H1 (cell line): Measurements from ENCODE around the gene PROM2. TPM values are rescaled to one million over a fixed set of nuclear protein-coding genes. Genes with fewer than 3 reads are reported as not detected.

Experiments
- CTCF ChIA-PET: fragments of 300-600 bp; sonication (Branson Sonifier 250); formaldehyde crosslinking; loops from one replicate; lab custom pipeline; 2021; ENCODE audit not compliant: partially characterized antibody; lab: Charles Lee
- POLR2A ChIA-PET: fragments of 300-600 bp; sonication (Branson Sonifier 250); formaldehyde crosslinking; loops from one replicate; lab custom pipeline; 2021; ENCODE audit warnings: inconsistent platforms; ENCODE audit not compliant: partially characterized antibody; lab: Charles Lee
- DNase-seq, 2 experiments: peaks; one replicate each; pipeline versions ENCODE4 v3.0.0 to v3.0.0-alpha.2; 2010 to 2022; ENCODE audit warnings: low spot score in 2 of 2, low read depth in 1 of 2, mixed read lengths in 1 of 2
- FAIRE-seq: peaks from 2 replicates; lab custom pipeline; 2011; peaks lifted over from hg19 to GRCh38; lab: Jason Lieb, UNC
- H2AFZ ChIP-seq: 2 replicates; pipeline ENCODE4 v1.8.1; 2012; ENCODE audit warnings: low read length, inconsistent platforms
- H2AK5ac ChIP-seq: 2 replicates; pipeline ENCODE4 v1.6.1; 2013; ENCODE audit warnings: low read depth, low read length
- H2BK120ac ChIP-seq: replicated peaks from 2 replicates; pipeline ENCODE3; 2013; ENCODE audit warnings: low read depth, low read length, inconsistent platforms
- H2BK12ac ChIP-seq: 2 replicates; pipeline ENCODE4 v1.6.1; 2013; ENCODE audit warnings: low read depth, low read length
- H2BK15ac ChIP-seq: 2 replicates; pipeline ENCODE4 v1.6.1; 2013; ENCODE audit warnings: low read length
- H2BK20ac ChIP-seq: 2 replicates; pipeline ENCODE4 v1.6.1; 2013; ENCODE audit warnings: low read length
- H2BK5ac ChIP-seq: 2 replicates; pipeline ENCODE4 v1.6.1; 2013; ENCODE audit warnings: low read depth, low read length
- H3K14ac ChIP-seq: 2 replicates; pipeline ENCODE4 v1.6.1; 2013; ENCODE audit warnings: inconsistent platforms; ENCODE audit not compliant: insufficient read length
- H3K18ac ChIP-seq: 2 replicates; pipeline ENCODE4 v1.6.1; 2013; ENCODE audit warnings: low read length; ENCODE audit errors: extremely low read depth
- H3K23ac ChIP-seq: 2 replicates; pipeline ENCODE4 v1.6.1; 2013; ENCODE audit warnings: inconsistent platforms; ENCODE audit not compliant: insufficient read length
- H3K23me2 ChIP-seq: 2 replicates; pipeline ENCODE4 v1.6.1; 2013; ENCODE audit warnings: low read depth, low read length
- H3K27ac ChIP-seq: 2 replicates; pipeline ENCODE4 v1.6.1; 2011; ENCODE audit warnings: low read depth, low read length, inconsistent platforms
- H3K27me3 ChIP-seq, 4 experiments: replicated peaks in 1 of 4; 1 replicate in 1 of 4; 2 replicates in 3 of 4; pipeline versions ENCODE4 v1.6.1 to v1.8.1; 2011 to 2013; ENCODE audit warnings: low read length in 3 of 4, mild to moderate bottlenecking in 3 of 4, inconsistent platforms in 2 of 4, mixed read lengths in 2 of 4, moderate library complexity in 1 of 4; ENCODE audit not compliant: control insufficient read depth in 3 of 4, insufficient read depth in 3 of 4; ENCODE audit errors: extremely low read depth in 1 of 4
- H3K36me3 ChIP-seq, 4 experiments: 2 replicates each; pipeline versions ENCODE4 v1.6.1 to v1.8.1; 2011 to 2013; ENCODE audit warnings: mild to moderate bottlenecking in 4 of 4, low read length in 3 of 4, moderate library complexity in 2 of 4, control low read depth in 1 of 4, inconsistent platforms in 1 of 4; ENCODE audit not compliant: insufficient read depth in 4 of 4, control insufficient read depth in 2 of 4
- H3K4ac ChIP-seq: replicated peaks from 2 replicates; pipeline ENCODE3; 2013; ENCODE audit warnings: low read length, low read depth, mixed read lengths, inconsistent platforms; ENCODE audit not compliant: insufficient read length
- H3K4me1 ChIP-seq, 4 experiments: replicated peaks in 1 of 4; 1 replicate in 1 of 4; 2 replicates in 3 of 4; pipeline versions ENCODE4 v1.6.1 to v1.8.1; 2011 to 2013; ENCODE audit warnings: low read length in 3 of 4, inconsistent platforms in 2 of 4, mixed read lengths in 1 of 4; ENCODE audit not compliant: insufficient read depth in 4 of 4, control insufficient read depth in 3 of 4
- H3K4me2 ChIP-seq, 2 experiments: 2 replicates each; pipeline versions ENCODE4 v1.6.1 to v1.8.1; 2011 to 2013; ENCODE audit warnings: low read depth in 2 of 2, low read length in 2 of 2, control low read depth in 1 of 2, inconsistent platforms in 1 of 2, mild to moderate bottlenecking in 1 of 2; ENCODE audit not compliant: insufficient read depth in 1 of 2
- H3K4me3 ChIP-seq, 4 experiments: fragments of 200-600, 300-600 bp in 1 of 4; sonication (generic), shearing (Covaris generic), sonication (Bioruptor Twin) in 1 of 4; 2 replicates each; pipeline versions ENCODE4 v1.5.1 to v1.8.1; 2011 to 2016; ENCODE audit warnings: low read length in 4 of 4, low read depth in 3 of 4, control low read depth in 2 of 4, inconsistent platforms in 2 of 4, mild to moderate bottlenecking in 2 of 4, mixed read lengths in 1 of 4, moderate library complexity in 1 of 4; ENCODE audit not compliant: insufficient read depth in 2 of 4; ENCODE audit errors: extremely low read depth in 1 of 4
- H3K56ac ChIP-seq: replicated peaks from 2 replicates; pipeline ENCODE3; 2013; ENCODE audit warnings: low read depth, mild to moderate bottlenecking, mixed read lengths, low read length, inconsistent platforms; ENCODE audit not compliant: insufficient read length
- H3K79me1 ChIP-seq: 2 replicates; pipeline ENCODE4 v1.6.1; 2013; ENCODE audit warnings: low read depth, low read length, control low read depth
- H3K79me2 ChIP-seq, 2 experiments: 2 replicates each; pipeline versions ENCODE4 v1.6.1 to v1.8.1; 2012 to 2013; ENCODE audit warnings: low read length in 2 of 2, mild to moderate bottlenecking in 2 of 2, inconsistent platforms in 1 of 2; ENCODE audit not compliant: insufficient read depth in 2 of 2, control insufficient read depth in 1 of 2
- H3K9ac ChIP-seq, 4 experiments: replicated peaks in 1 of 4; 1 replicate in 1 of 4; 2 replicates in 3 of 4; pipeline versions ENCODE4 v1.6.1 to v1.8.1; 2011 to 2013; ENCODE audit warnings: low read depth in 3 of 4, low read length in 3 of 4, control low read depth in 2 of 4, mild to moderate bottlenecking in 2 of 4, moderate library complexity in 2 of 4, inconsistent platforms in 1 of 4; ENCODE audit errors: extremely low read depth in 1 of 4
- H3K9me3 ChIP-seq, 2 experiments: 2 replicates each; pipeline versions ENCODE4 v1.6.1 to v1.8.1; 2012 to 2013; ENCODE audit warnings: mild to moderate bottlenecking in 2 of 2, moderate library complexity in 2 of 2, control low read depth in 1 of 2, inconsistent platforms in 1 of 2, low read depth in 1 of 2, low read length in 1 of 2, mixed read lengths in 1 of 2; ENCODE audit not compliant: insufficient read depth in 2 of 2
- H4K20me1 ChIP-seq, 2 experiments: replicated peaks in 1 of 2; 2 replicates each; pipeline versions ENCODE3 to v1.8.1; 2011 to 2013; ENCODE audit warnings: inconsistent platforms in 2 of 2, low read length in 2 of 2, mild to moderate bottlenecking in 1 of 2; ENCODE audit not compliant: insufficient read depth in 2 of 2, control insufficient read depth in 1 of 2
- H4K5ac ChIP-seq: 2 replicates; pipeline ENCODE4 v1.6.1; 2013; ENCODE audit warnings: low read length, low read depth, mixed read lengths, inconsistent platforms; ENCODE audit not compliant: insufficient read length
- H4K8ac ChIP-seq: 2 replicates; pipeline ENCODE4 v1.8.0; 2013; ENCODE audit warnings: mild to moderate bottlenecking, moderate library complexity, low read length, inconsistent platforms; ENCODE audit not compliant: insufficient read depth; ENCODE audit errors: extremely low read depth
- H4K91ac ChIP-seq: replicated peaks from 2 replicates; pipeline ENCODE3; 2013; ENCODE audit warnings: low read length, mixed read lengths, inconsistent platforms; ENCODE audit not compliant: insufficient read length
- HDAC6 ChIP-seq: IDR thresholded peaks from one replicate; pipeline ENCODE4 v1.7.1; 2012; ENCODE audit warnings: low read depth, mild to moderate bottlenecking, inconsistent platforms, low read length, moderate library complexity
- JUN ChIP-seq: IDR thresholded peaks from 2 replicates; pipeline ENCODE4 v1.6.1; 2011; ENCODE audit warnings: low read depth, mild to moderate bottlenecking, improper control_type of control experiment, low read length
- KDM5A ChIP-seq: fragments of 200-600 bp; IDR thresholded peaks from 2 replicates; pipeline ENCODE4 v1.7.1; 2012; ENCODE audit warnings: mild to moderate bottlenecking, low read length, inconsistent platforms, mixed read lengths
- MAFK ChIP-seq: IDR thresholded peaks from 2 replicates; pipeline ENCODE4 v1.6.1; 2012; ENCODE audit warnings: low read depth, mild to moderate bottlenecking, improper control_type of control experiment, low read length
- NRF1 ChIP-seq: IDR thresholded peaks from 2 replicates; pipeline ENCODE4 v1.6.1; 2011; ENCODE audit warnings: mild to moderate bottlenecking, low read depth, low read length, improper control_type of control experiment
- PHF8 ChIP-seq: fragments of 200-600 bp; sonication (generic); conservative IDR thresholded peaks from 2 replicates; pipeline ENCODE4 v1.7.1; 2012; ENCODE audit warnings: low read depth, mild to moderate bottlenecking, inconsistent platforms, low read length, moderate library complexity
- POLR2A ChIP-seq, 2 experiments: IDR thresholded peaks; 1 replicate in 1 of 2; 2 replicates in 1 of 2; pipeline ENCODE4 v1.6.1; 2011; ENCODE audit warnings: low read depth in 2 of 2, low read length in 2 of 2, mild to moderate bottlenecking in 2 of 2; ENCODE audit errors: control extremely low read depth in 1 of 2
- SP2 ChIP-seq: IDR thresholded peaks from 2 replicates; pipeline ENCODE4 v1.6.1; 2012; ENCODE audit warnings: mild to moderate bottlenecking, low read length, inconsistent platforms
- SP4 ChIP-seq: IDR thresholded peaks from 2 replicates; pipeline ENCODE4 v1.6.1; 2012; ENCODE audit warnings: low read length, inconsistent platforms
- SUZ12 ChIP-seq: fragments of 200-600 bp; sonication (generic); IDR thresholded peaks from 2 replicates; pipeline ENCODE4 v1.6.1; 2012; ENCODE audit warnings: mild to moderate bottlenecking, inconsistent platforms, low read length, moderate library complexity, mixed read lengths
- TEAD4 ChIP-seq: IDR thresholded peaks from 2 replicates; pipeline ENCODE4 v1.6.1; 2012; ENCODE audit warnings: low read depth, low read length, inconsistent platforms, mixed read lengths
- WGBS, 2 experiments: shearing (Covaris generic) in 1 of 2; methylation state at CpG; one replicate each; pipeline versions ENCODE4 v1.1.6 to v1.1.7; 2013 to 2015; ENCODE audit warnings: low lambda C conversion rate in 2 of 2, mixed read lengths in 2 of 2, inconsistent platforms in 1 of 2, low coverage in 1 of 2, missing lambda C conversion rate in 1 of 2; ENCODE audit not compliant: insufficient replicate concordance in 2 of 2, insufficient coverage in 1 of 2, insufficient read length in 1 of 2; ENCODE audit errors: extremely low coverage in 1 of 2, missing lambda C conversion rate in 1 of 2; 5-methylcytosine and 5-hydroxymethylcytosine counted together
- polyA plus RNA-seq, 7 experiments: library from polyadenylated mRNA; depleted of rRNA in 3 of 7; stranded (reverse) in 5 of 7; unstranded in 2 of 7; fragments of >200 nt in 5 of 7; fragments of 200-250 nt in 2 of 7; gene quantifications; 1 replicate in 5 of 7; 2 replicates in 1 of 7; 4 replicates in 1 of 7; pipeline versions ENCODE4 v1.2.1 to v1.2.3, GENCODE V29; 2011 to 2013; ENCODE audit warnings: missing spikeins in 2 of 7, mixed read lengths in 2 of 7
- total RNA-seq: library from RNA; stranded (reverse); fragmentation: NEBNext Ultra II Directional; extraction: Animal tissue kit (Norgen Biotek cat#: 25700); gene quantifications from 2 replicates; pipeline ENCODE4 v1.2.1, GENCODE V29; 2021
- TF ChIP-seq, protein P1 (sequence below): IDR thresholded peaks from 2 replicates; pipeline ENCODE4 v1.6.1; 2011; ENCODE audit warnings: low read length, improper control_type of control experiment
- TF ChIP-seq, protein P2 (sequence below): IDR thresholded peaks from 2 replicates; pipeline ENCODE4 v1.6.1; 2011; ENCODE audit warnings: low read depth, mild to moderate bottlenecking, low read length; ENCODE audit not compliant: insufficient read depth

Gene PROM2
- total and polyA plus RNA-seq, 2 of the 8 experiments (the other 6 are each of a cell fraction or from before 2014, with no cell fraction given): 1.6 to 3.8 TPM

DNA sequence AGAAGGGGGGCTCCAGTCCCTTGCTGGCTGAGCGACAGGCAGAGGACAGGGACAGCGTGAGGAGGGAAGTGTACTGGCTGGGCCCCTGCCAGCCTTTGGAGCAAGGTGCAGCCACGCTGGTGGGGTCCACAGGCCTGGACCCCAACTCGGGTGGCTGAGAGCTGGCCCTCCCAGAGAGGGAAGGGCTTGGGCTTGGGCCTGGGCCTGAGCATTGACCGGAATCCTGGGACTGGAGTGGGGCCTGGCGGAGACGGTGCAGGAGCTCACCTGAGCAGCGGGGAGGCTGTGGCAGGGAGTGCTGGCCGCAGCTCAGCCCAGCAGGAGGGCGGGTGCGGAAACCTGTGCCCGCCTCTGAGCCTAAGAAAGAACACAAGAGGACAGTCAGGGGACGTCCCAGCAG is 50.8 kb downstream of the PROM2 start:
- Histone ChIP-seq H3K79me2 (no peaks in the 10 kb centered on the region), H3K27ac (no peak overlapping the region), H4K5ac (no peak overlapping the region), H3K9ac (no peak overlapping the region), H3K27me3 (no peaks in the 10 kb centered on the region), H2BK5ac (no peak overlapping the region), H2AFZ (no peak overlapping the region), H3K18ac (no peak overlapping the region), H3K4ac (no peak overlapping the region), H4K8ac (no peak overlapping the region; the same call in none of the 2 replicates), H3K4me3 (no peak overlapping the region), H3K9me3 (peaks cover 62 to 96% of the 10 kb centered on the region in 2 experiments), H3K14ac (no peak overlapping the region), H2BK15ac (no peak overlapping the region), H2BK12ac (no peak overlapping the region), H2BK20ac (no peak overlapping the region), H3K36me3 (no peaks in the 10 kb centered on the region; a peak in 1 of 8 replicates), H4K91ac (no peak overlapping the region), H3K23me2 (peaks cover 11% of the 10 kb centered on the region; the same call in 1 of the 2 replicates), H3K79me1 (no peaks in the 10 kb centered on the region; the same call in 1 of the 2 replicates), H4K20me1 (peaks cover 0 to 6% of the 10 kb centered on the region in 2 experiments), H3K23ac (no peak overlapping the region), H3K56ac (no peak overlapping the region), H3K4me2 (no peak overlapping the region), H2BK120ac (no peak overlapping the region), H3K4me1 (peaks cover 0 to 3% (median 0%) of the 10 kb centered on the region in 4 experiments; a peak in 1 of 7 replicates), H2AK5ac (no peak overlapping the region)
- ChIA-PET POLR2A (no interaction called here), CTCF (no interaction called here)
- DNase-seq (no peak), FAIRE-seq (no peak)
- 88% methylated on average over 8 of the region's 13 CpGs; no CpG with 5 or more reads in 1 of the 2 experiments for WGBS, 2 experiments
- no peak for TF ChIP-seq POLR2A (IDR thresholded peaks at IDR 0.05; ENCODE audit: control extremely low read depth in 1 of 2, low read depth in 2 of 2, low read length in 2 of 2)
- no peak for TF ChIP-seq SP2
- TF ChIP-seq PHF8: no peak
- TF ChIP-seq KDM5A: no peak
- TF ChIP-seq HDAC6: no peak
- no peak for TF ChIP-seq JUN
- TF ChIP-seq, protein P1, sequence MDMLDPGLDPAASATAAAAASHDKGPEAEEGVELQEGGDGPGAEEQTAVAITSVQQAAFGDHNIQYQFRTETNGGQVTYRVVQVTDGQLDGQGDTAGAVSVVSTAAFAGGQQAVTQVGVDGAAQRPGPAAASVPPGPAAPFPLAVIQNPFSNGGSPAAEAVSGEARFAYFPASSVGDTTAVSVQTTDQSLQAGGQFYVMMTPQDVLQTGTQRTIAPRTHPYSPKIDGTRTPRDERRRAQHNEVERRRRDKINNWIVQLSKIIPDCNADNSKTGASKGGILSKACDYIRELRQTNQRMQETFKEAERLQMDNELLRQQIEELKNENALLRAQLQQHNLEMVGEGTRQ: no peak
- no peak for TF ChIP-seq TEAD4
- TF ChIP-seq MAFK: no peak
- TF ChIP-seq NRF1: no peak
- TF ChIP-seq, protein P2, sequence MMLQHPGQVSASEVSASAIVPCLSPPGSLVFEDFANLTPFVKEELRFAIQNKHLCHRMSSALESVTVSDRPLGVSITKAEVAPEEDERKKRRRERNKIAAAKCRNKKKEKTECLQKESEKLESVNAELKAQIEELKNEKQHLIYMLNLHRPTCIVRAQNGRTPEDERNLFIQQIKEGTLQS: no peak
- TF ChIP-seq SUZ12: no peak
- no peak for TF ChIP-seq SP4
